ENCODE results near the gene CNPY4.

Gene CNPY4

DNA sequence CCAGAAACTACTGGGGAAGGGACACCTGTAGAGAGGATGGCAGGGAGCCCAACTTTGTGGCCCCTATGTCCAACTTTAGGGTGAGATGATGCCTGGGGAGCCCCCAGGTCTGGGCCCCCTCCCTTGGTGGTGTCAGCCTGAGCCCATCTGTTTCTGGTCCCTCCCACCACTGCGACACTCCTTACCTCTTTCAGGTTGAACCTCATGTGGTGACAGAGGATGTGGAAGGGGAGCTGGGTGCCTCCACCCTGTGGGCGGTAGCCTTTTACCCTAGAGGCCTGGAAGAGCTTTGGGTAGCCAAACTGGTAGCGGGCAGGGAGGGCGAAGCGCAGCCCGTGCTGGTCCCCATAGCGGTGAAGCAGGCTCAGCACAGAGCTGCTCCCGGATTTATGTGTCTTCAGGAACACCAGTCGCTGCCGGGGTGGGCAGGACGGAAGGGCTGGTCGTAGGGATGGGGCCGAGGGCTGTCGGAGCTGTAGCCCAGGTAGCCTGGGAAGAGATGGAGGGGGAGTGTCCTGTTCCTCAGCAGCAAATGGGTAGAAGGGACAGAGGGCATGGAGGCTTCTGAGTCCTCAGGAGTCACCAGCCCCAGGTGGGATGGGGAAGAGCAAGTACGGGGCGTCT, 47.0 kb downstream of the CNPY4 start:
- no peak for TF ChIP-seq POLR2AphosphoS5 (IDR thresholded peaks at IDR 0.05; ENCODE audit: low read depth)
- TF ChIP-seq SPI1 (IDR thresholded peaks at IDR 0.05; ENCODE audit: borderline replicate concordance, low read depth), result no peak
- no peak for TF ChIP-seq CTCF (IDR thresholded peaks at IDR 0.05; ENCODE audit: insufficient read depth, low read length)
- no peak for TF ChIP-seq GABPA (IDR thresholded peaks at IDR 0.05; ENCODE audit: low read depth)
- TF ChIP-seq, protein P1, sequence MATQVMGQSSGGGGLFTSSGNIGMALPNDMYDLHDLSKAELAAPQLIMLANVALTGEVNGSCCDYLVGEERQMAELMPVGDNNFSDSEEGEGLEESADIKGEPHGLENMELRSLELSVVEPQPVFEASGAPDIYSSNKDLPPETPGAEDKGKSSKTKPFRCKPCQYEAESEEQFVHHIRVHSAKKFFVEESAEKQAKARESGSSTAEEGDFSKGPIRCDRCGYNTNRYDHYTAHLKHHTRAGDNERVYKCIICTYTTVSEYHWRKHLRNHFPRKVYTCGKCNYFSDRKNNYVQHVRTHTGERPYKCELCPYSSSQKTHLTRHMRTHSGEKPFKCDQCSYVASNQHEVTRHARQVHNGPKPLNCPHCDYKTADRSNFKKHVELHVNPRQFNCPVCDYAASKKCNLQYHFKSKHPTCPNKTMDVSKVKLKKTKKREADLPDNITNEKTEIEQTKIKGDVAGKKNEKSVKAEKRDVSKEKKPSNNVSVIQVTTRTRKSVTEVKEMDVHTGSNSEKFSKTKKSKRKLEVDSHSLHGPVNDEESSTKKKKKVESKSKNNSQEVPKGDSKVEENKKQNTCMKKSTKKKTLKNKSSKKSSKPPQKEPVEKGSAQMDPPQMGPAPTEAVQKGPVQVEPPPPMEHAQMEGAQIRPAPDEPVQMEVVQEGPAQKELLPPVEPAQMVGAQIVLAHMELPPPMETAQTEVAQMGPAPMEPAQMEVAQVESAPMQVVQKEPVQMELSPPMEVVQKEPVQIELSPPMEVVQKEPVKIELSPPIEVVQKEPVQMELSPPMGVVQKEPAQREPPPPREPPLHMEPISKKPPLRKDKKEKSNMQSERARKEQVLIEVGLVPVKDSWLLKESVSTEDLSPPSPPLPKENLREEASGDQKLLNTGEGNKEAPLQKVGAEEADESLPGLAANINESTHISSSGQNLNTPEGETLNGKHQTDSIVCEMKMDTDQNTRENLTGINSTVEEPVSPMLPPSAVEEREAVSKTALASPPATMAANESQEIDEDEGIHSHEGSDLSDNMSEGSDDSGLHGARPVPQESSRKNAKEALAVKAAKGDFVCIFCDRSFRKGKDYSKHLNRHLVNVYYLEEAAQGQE (IDR thresholded peaks at IDR 0.05; ENCODE audit: insufficient replicate concordance, low read depth), result no peak
- Histone ChIP-seq H3K27ac (replicated peaks) (no peak overlapping the region), H3K4me3 (replicated peaks; ENCODE audit: insufficient read depth, low read length) (no peak overlapping the region), H3K27me3 (ENCODE audit: insufficient read depth, poor library complexity, severe bottlenecking) (peaks cover 20% of the 10 kb centered on the region)
- no peak for DNase-seq (ENCODE audit: low read depth in 1 of 2, low spot score in 1 of 2)

DNA sequence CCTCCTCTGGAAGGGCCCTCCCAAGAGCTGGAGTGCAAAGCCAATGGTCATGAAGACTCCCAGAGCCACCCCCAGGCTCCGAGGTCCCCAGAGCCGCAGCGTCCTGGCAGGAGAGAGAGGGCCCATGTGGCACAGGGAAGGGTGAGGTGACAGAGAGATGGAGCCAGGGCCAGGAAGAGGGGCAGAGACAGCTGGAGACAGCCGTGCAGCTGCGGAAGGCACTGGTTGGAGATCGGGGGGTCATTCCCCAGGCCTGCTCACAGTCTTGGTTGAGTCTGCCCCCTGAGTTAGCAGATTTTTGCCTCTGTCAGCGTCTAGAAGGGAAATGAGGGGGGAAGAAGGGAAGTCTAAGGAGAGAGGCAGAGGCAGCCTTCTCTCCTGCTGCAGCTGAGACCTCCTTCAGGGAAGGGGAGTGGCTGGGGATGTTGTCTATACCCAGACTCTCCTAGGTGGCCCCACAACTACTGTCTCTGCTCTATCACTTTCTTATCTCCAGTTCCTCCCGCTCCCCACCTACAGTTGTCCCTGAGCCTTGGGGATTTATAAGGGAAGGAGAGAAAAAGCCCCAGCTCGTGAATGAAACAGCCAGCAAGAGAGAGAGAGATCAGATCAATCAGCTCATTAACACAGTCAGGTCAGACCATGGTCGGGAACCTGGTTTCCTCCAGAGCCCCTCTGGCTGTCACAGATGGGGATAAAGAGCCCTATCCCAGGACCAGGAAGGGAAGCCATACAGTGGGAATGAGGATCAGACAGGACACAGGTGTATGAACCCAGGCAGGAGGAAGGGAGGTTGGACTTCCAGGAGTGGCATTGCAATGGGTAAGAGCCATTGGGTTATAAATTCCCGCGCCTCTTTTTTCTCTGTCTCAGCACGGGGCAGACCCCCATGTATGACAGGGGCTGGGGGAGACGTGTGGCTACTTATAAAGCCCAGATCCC, 47.8 kb downstream of the CNPY4 start:
- H3K27me3 ChIP-seq (ENCODE audit: insufficient read depth, poor library complexity, severe bottlenecking), result peaks cover 24% of the 10 kb centered on the region
- H3K27ac ChIP-seq (replicated peaks), result no peak overlapping the region
- TF ChIP-seq GABPA (IDR thresholded peaks at IDR 0.05; ENCODE audit: low read depth) (no peak), SPI1 (IDR thresholded peaks at IDR 0.05; ENCODE audit: borderline replicate concordance, low read depth) (no peak), CTCF (IDR thresholded peaks at IDR 0.05; ENCODE audit: insufficient read depth, low read length) (no peak), POLR2AphosphoS5 (IDR thresholded peaks at IDR 0.05; ENCODE audit: low read depth) (no peak)
- TF ChIP-seq, protein P1 (IDR thresholded peaks at IDR 0.05; ENCODE audit: insufficient replicate concordance, low read depth), result no peak
- no peak overlapping the region for H3K4me3 ChIP-seq (replicated peaks; ENCODE audit: insufficient read depth, low read length)
- no peak for DNase-seq (ENCODE audit: low read depth in 1 of 2, low spot score in 1 of 2)

DNA sequence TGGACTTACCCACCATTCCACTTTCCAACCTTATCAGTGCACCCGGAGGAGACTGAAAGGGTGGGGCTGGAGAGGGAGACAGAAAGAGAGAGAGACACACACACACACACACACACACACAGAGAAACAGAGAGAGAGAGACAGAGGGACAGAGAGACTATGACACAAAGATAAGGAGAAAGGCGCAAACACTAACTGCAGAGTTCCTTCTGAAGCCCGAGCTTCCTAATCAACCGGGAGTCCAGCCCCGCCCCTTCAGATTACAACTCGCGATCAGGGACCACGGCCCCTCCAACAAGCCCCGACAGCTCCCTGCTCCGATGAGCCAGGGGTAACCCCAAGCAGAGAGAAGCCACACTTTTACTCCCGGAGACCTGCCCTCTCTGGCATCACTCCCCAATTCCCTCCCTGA, 48.5 kb downstream of the CNPY4 start:
- Histone ChIP-seq H3K27ac (replicated peaks) (no peak overlapping the region), H3K4me3 (replicated peaks; ENCODE audit: insufficient read depth, low read length) (no peak overlapping the region), H3K27me3 (ENCODE audit: insufficient read depth, poor library complexity, severe bottlenecking) (peaks cover 25% of the 10 kb centered on the region)
- TF ChIP-seq SPI1 (IDR thresholded peaks at IDR 0.05; ENCODE audit: borderline replicate concordance, low read depth), result no peak
- no peak for TF ChIP-seq POLR2AphosphoS5 (IDR thresholded peaks at IDR 0.05; ENCODE audit: low read depth)
- TF ChIP-seq CTCF (IDR thresholded peaks at IDR 0.05; ENCODE audit: insufficient read depth, low read length), result no peak
- TF ChIP-seq, protein P1 (IDR thresholded peaks at IDR 0.05; ENCODE audit: insufficient replicate concordance, low read depth), result no peak
- TF ChIP-seq GABPA (IDR thresholded peaks at IDR 0.05; ENCODE audit: low read depth), result no peak
- DNase-seq (ENCODE audit: low read depth in 1 of 2, low spot score in 1 of 2), result no peak
